Natural killer cell treated with Interleukin-12 subunit alpha and Interleukin-12 subunit beta and Interleukin-15 and Interleukin-18, amount 100 ng/mL, for 72 hours (primary cell): ENCODE results near the gene PCARE. TPM values are rescaled to one million over a fixed set of nuclear protein-coding genes. Genes with fewer than 3 reads are reported as not detected.

ENCODE experiments used
- ATAC-seq, 2 donors: fragments of 150-1000 bp; cut with Tn5 transposase in 1 of 2; sonication (Bioruptor Pico), chemical (Tn5 transposase) in 1 of 2; 2 replicates each; pipeline ENCODE4 v1.10.0; 2021
- DNase-seq: peaks from one replicate; pipeline ENCODE4 v3.0.0; 2022; ENCODE audit warnings: low spot score
- H3K27ac Mint-ChIP-seq, 2 donors: 1 replicate in 1 of 2; 2 replicates in 1 of 2; pipeline ENCODE4 v1.8.0; 2022; ENCODE audit warnings: mixed read lengths in 2 of 2, mild to moderate bottlenecking in 1 of 2, moderate library complexity in 1 of 2
- H3K27me3 Mint-ChIP-seq, 2 donors: 1 replicate in 1 of 2; 2 replicates in 1 of 2; pipeline ENCODE4 v1.8.0; 2022; ENCODE audit warnings: mixed read lengths in 2 of 2
- H3K36me3 Mint-ChIP-seq: one replicate; pipeline ENCODE4 v1.8.0; 2022; ENCODE audit warnings: mixed read lengths
- H3K4me1 Mint-ChIP-seq, 2 donors: 1 replicate in 1 of 2; 2 replicates in 1 of 2; pipeline ENCODE4 v1.8.0; 2022; ENCODE audit warnings: low read depth in 2 of 2, mixed read lengths in 2 of 2, mild to moderate bottlenecking in 1 of 2
- H3K4me3 Mint-ChIP-seq: one replicate; pipeline ENCODE4 v1.8.0; 2022; ENCODE audit warnings: mixed read lengths
- H3K9me3 Mint-ChIP-seq: 2 replicates; pipeline ENCODE4 v1.8.0; 2022; ENCODE audit warnings: mixed read lengths
- total RNA-seq, 2 donors: library from RNA; stranded (reverse); gene quantifications; one replicate each; pipeline ENCODE4 v1.2.3, GENCODE V29; 2022

Gene PCARE
- total RNA-seq, 2 donors from 2014 or later, result not detected

GRCh38 chr2:29079887-29080286 lies 5.6 kb upstream of the PCARE start:
- Mint-ChIP-seq H3K27me3 (no peaks in the 10 kb centered on the region), H3K4me1 (no peaks in the 10 kb centered on the region), H3K4me3 (no peak overlapping the region), H3K36me3 (no peaks in the 10 kb centered on the region), H3K27ac (no peak overlapping the region), H3K9me3 (no peaks in the 10 kb centered on the region)
- ATAC-seq (no peak), DNase-seq (no peak)

- DNase-seq (no peak), ATAC-seq (no peak)
- H3K9me3 Mint-ChIP-seq, result no peaks in the 10 kb centered on the region
- H3K27ac Mint-ChIP-seq, result no peak overlapping the region
- H3K4me3 Mint-ChIP-seq, result no peak overlapping the region
- H3K27me3 Mint-ChIP-seq, result no peaks in the 10 kb centered on the region
- H3K4me1 Mint-ChIP-seq, result no peaks in the 10 kb centered on the region
- no peaks in the 10 kb centered on the region for H3K36me3 Mint-ChIP-seq
Measured at GRCh38 chr2:29075894-29076705, 1.8 kb upstream of the PCARE start.

DNA sequence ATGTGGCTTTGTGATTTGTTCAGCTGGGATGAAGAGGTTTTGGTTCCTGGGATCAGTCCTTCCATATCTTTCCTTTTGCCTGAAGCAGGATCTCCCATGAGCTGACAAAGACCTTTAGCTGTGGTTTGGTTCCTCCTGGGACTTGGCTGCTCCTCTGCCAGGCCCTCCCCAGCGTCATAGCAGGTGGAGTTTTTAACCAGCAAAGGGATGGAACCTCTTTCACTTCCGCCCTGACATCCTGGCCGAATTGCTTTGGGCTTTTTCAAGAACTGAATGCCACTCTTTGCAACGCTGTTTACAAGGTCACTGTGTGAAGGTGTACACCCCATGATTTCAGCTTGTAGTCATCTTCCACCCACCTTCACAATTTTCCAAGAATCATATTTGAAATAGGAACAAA lies 390 bp downstream of the PCARE start:
- Mint-ChIP-seq H3K9me3 (no peaks in the 10 kb centered on the region), H3K4me1 (no peaks in the 10 kb centered on the region), H3K4me3 (no peak overlapping the region), H3K27ac (no peak overlapping the region), H3K36me3 (no peaks in the 10 kb centered on the region), H3K27me3 (no peaks in the 10 kb centered on the region)
- ATAC-seq (no peak), DNase-seq (no peak)

DNA sequence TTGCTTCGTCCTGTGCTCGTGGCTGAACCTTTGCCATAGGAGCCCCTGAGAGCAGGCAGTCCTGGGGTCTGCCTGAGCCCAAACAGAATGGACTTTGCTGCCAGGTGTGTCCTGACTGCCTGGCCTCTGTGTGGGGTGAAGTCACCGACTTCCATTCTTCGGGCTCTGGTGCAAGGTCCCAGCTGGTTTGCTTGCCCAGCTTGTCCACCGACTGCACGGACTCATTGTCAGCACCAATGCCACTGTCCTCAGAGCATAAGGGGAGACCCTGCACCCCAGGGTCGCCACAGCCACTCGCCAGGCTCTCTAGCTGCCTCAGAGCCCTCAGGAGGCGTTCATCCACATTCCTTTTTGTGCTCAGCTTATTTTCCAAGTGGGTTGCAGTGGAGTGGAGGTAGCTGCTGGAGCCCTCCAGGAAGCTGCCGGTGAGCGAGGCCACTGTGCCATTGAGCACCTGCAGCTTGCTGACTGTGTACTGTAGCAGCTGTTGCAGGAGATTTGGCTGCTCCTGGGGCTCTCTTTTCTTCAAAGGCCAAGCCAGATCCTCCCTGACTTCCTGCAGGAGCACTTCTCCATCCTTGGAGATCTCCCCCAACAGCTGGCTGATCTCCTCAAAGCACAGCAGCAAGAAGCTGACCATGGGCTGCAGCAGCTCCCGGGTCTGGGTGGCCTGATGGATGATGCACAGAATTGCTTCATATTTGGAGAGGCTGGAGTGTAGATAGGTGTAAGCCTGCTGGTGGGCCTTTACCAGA lies 1.2 kb downstream of the PCARE start:
- no peak for DNase-seq

GRCh38 chr2:29072251-29072650 lies 2.1 kb downstream of the PCARE start:
- Mint-ChIP-seq H3K4me3 (no peak overlapping the region), H3K27me3 (no peaks in the 10 kb centered on the region), H3K4me1 (no peaks in the 10 kb centered on the region), H3K27ac (no peak overlapping the region), H3K36me3 (no peaks in the 10 kb centered on the region), H3K9me3 (no peaks in the 10 kb centered on the region)
- ATAC-seq, result no peak
- DNase-seq, result no peak

More for the DNA sequence above, 1.2 kb downstream of the PCARE start:
- H3K9me3 Mint-ChIP-seq, result no peaks in the 10 kb centered on the region
- H3K27ac Mint-ChIP-seq, result no peak overlapping the region
- no peak for ATAC-seq
- no peak overlapping the region for H3K4me3 Mint-ChIP-seq
- H3K36me3 Mint-ChIP-seq, result no peaks in the 10 kb centered on the region
- no peaks in the 10 kb centered on the region for H3K27me3 Mint-ChIP-seq
- no peaks in the 10 kb centered on the region for H3K4me1 Mint-ChIP-seq

- Mint-ChIP-seq H3K27ac (no peak overlapping the region), H3K4me3 (no peak overlapping the region), H3K4me1 (no peaks in the 10 kb centered on the region), H3K9me3 (no peaks in the 10 kb centered on the region), H3K27me3 (no peaks in the 10 kb centered on the region), H3K36me3 (no peaks in the 10 kb centered on the region)
- DNase-seq (no peak), ATAC-seq (peak in 1 of 2 donors; percentile 41)
Measured at GRCh38 chr2:29071032-29071975, 3.0 kb downstream of the PCARE start.

- H3K4me3 Mint-ChIP-seq, result no peak overlapping the region
- H3K27ac Mint-ChIP-seq, result no peak overlapping the region
- H3K9me3 Mint-ChIP-seq, result no peaks in the 10 kb centered on the region
- DNase-seq, result no peak
- ATAC-seq, result no peak
- no peaks in the 10 kb centered on the region for H3K36me3 Mint-ChIP-seq
- H3K27me3 Mint-ChIP-seq, result no peaks in the 10 kb centered on the region
- no peaks in the 10 kb centered on the region for H3K4me1 Mint-ChIP-seq
Measured at GRCh38 chr2:29070526-29070925, 3.8 kb downstream of the PCARE start.

DNA sequence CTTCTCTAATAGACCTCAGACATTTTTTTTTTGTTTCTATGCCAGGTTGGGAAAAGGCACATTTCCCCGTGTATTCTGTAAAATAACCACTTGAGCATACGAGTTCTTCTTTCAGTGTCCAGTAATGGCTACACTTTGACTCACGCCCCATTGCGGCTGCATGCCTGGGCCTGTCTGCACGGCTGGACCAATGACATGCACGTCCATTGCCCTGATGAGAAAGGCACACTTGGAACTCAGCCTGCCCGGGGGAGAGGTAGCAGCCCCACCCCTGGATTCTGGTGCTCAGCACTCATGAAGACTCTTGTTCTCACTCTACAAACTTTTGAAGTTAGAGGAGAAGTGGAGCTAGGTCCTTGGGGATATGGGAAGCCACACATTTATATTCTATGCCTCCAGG lies 5.8 kb downstream of the PCARE start:
- H3K27me3 Mint-ChIP-seq, result no peaks in the 10 kb centered on the region
- no peaks in the 10 kb centered on the region for H3K36me3 Mint-ChIP-seq
- H3K9me3 Mint-ChIP-seq, result no peaks in the 10 kb centered on the region
- no peak overlapping the region for H3K4me3 Mint-ChIP-seq
- no peaks in the 10 kb centered on the region for H3K4me1 Mint-ChIP-seq
- no peak overlapping the region for H3K27ac Mint-ChIP-seq
- ATAC-seq (no peak), DNase-seq (no peak)

GRCh38 chr2:29066997-29067605 lies 7.2 kb downstream of the PCARE start:
- H3K36me3 Mint-ChIP-seq, result no peaks in the 10 kb centered on the region
- DNase-seq (no peak), ATAC-seq (no peak)
- no peaks in the 10 kb centered on the region for H3K9me3 Mint-ChIP-seq
- no peak overlapping the region for H3K27ac Mint-ChIP-seq
- no peaks in the 10 kb centered on the region for H3K4me1 Mint-ChIP-seq
- H3K27me3 Mint-ChIP-seq, result no peaks in the 10 kb centered on the region
- no peak overlapping the region for H3K4me3 Mint-ChIP-seq

DNA sequence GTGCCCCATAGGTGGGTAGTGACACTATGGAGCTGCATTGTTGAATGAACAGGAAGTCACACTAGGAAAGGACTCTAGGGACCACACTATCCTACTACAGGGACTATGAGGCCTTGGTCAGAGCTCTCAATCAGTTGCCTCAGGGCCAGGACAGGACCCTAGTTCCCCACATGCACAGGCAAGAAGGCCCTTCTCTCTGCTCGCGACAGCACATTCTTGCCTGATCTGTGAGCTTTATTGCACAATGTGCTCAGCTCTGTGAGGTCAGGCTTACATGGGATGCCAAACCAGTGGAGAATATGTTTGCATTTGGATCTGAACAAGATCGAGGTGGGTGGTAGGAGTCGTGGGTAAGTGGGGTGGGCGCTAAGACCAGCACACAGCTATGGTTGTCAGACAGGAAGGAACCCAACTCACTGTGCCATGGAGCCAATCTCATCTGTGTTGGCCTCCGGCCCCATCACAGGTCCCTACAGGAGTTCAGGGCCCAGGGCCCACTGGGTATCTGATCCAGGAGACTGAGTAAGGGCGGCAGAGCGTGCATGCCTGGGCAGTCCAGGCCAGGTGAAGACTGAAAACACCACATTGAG lies 8.0 kb downstream of the PCARE start:
- H3K36me3 Mint-ChIP-seq, result no peaks in the 10 kb centered on the region
- H3K27ac Mint-ChIP-seq, result no peak overlapping the region
- H3K4me1 Mint-ChIP-seq, result no peaks in the 10 kb centered on the region
- H3K27me3 Mint-ChIP-seq, result no peaks in the 10 kb centered on the region
- ATAC-seq (no peak), DNase-seq (no peak)
- no peaks in the 10 kb centered on the region for H3K9me3 Mint-ChIP-seq
- no peak overlapping the region for H3K4me3 Mint-ChIP-seq

DNA sequence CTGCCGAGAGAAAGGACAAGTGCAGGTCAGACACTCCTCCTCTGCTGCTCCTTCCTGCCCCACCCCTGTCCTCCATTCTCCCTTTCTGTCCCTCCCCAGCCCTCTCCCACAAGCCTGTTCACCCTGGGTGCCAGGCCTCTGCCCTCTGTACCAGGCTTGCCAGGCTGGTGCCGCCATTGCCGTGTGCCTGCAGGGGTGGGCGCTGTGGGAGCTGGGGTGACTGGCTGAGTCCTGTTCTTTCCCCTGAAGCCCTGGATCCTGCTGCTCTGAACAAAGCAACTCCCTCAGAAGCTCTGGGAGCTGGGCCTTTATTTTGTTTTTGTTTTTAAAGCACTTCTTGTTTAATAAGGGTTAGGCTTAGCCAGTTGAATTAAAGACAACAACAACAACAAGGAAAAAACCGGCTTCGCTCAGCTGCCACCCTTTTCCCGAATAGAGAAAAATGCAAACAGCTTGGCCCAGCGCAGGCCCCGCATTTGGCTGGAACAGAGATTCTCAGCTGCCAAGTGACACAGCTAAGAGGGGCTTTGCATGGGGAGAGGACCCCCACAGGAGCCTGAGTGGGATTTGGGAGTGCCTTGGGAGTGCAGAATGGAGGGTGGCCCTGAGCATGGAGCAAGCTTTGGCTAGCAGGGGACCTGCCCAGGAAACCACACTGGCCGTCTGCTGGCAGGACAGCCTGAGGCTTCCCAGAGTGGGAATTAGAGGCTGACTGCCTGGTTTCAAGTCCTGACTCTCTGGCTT lies 9.1 kb downstream of the PCARE start:
- no peak for ATAC-seq
- no peaks in the 10 kb centered on the region for H3K36me3 Mint-ChIP-seq
- no peaks in the 10 kb centered on the region for H3K4me1 Mint-ChIP-seq
- no peak overlapping the region for H3K4me3 Mint-ChIP-seq
- no peaks in the 10 kb centered on the region for H3K27me3 Mint-ChIP-seq
- DNase-seq, result no peak
- no peak overlapping the region for H3K27ac Mint-ChIP-seq
- H3K9me3 Mint-ChIP-seq, result no peaks in the 10 kb centered on the region

DNA sequence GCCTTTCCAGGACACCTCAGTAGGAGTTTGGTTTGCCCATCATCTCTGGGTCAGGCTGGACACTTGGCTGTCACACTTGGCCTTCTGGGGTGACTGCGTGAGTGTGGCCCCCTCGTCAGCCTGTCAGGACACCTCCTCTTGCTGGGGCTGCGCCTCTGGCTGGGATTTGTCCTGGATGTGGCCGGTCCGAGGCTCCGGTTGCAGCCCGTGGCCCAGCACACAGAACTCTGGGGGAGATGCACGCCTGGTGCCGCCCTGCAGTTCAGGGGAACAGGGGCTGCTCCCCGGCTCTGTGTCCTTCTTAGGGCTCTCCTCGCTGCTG lies 9.6 kb downstream of the PCARE start:
- Mint-ChIP-seq H3K36me3 (no peaks in the 10 kb centered on the region), H3K4me1 (no peaks in the 10 kb centered on the region), H3K9me3 (no peaks in the 10 kb centered on the region), H3K4me3 (no peak overlapping the region), H3K27me3 (no peaks in the 10 kb centered on the region), H3K27ac (no peak overlapping the region)
- ATAC-seq (no peak), DNase-seq (no peak)

DNA sequence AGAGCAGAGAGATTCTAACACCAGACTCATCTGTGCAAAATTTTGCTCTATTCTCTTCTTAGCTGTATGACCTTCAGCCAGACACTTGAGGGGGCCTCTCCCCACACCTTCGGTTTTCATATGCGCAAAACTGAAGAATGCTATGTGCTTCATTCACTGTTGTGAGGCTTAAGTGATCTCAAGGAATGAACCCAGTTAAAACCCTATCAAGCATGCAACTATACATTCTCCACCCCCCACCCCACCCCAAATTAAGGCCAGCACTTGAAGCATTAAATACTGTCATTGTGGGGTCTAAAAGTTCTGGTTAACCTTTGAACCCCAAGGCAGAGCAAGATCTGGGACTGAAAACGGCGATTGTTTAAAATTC lies 10.0 kb downstream of the PCARE start:
- H3K4me3 Mint-ChIP-seq, result no peak overlapping the region

More for the DNA sequence above, 10.0 kb downstream of the PCARE start:
- Mint-ChIP-seq H3K27ac (no peak overlapping the region), H3K27me3 (no peaks in the 10 kb centered on the region), H3K36me3 (no peaks in the 10 kb centered on the region), H3K4me1 (no peaks in the 10 kb centered on the region), H3K9me3 (no peaks in the 10 kb centered on the region)
- ATAC-seq, result no peak
- DNase-seq, result no peak
